ENCODE results near the gene MAD1L1.

MAD1L1 gene

DNA sequence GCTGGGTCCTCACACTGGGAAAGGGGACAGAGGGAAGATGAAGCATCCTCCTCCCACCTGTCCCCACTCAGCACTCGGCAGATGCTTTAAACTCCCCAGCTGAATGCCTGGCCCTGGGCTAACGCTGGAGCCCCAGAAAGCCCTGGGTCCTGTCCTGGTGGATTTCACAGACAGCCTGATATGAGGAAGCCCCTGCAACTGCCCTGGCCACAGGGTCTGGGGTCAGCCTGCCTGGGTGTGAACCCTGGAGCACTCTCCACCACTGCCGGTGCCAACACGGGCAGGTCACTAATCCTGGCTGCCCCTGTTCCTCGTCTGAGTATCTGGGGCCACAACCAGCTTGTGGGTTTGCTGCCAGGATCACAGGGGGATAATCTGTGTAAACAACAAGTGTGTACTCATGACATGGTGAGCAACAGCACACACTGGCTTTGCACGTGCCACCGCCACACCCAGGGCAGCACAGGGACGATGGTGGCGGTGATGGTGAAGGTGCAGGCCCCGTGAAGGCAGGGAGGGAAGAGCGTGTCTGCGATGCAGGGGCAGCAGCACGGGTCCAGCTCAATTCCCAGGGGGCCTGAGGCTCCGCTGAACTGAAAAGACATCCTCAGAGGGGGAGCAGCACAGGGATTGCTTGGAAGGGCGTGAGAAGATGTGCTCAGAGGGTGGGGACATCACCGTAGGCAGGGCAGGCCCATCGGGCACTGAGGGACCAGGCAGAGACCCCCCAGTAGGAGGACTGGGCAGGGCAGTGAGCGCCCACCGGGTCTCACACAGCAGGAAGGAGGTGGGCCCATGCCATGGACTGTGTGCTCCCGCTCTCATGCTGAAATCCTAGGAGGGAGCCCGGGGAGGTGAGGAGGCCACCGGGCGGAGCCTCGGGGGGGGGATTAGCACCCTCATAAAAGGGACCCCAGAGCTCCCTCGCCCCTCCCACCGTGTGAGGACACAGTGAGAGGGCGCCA, 238.7 kb downstream of the MAD1L1 start:
- DNase-seq = no peak

DNA sequence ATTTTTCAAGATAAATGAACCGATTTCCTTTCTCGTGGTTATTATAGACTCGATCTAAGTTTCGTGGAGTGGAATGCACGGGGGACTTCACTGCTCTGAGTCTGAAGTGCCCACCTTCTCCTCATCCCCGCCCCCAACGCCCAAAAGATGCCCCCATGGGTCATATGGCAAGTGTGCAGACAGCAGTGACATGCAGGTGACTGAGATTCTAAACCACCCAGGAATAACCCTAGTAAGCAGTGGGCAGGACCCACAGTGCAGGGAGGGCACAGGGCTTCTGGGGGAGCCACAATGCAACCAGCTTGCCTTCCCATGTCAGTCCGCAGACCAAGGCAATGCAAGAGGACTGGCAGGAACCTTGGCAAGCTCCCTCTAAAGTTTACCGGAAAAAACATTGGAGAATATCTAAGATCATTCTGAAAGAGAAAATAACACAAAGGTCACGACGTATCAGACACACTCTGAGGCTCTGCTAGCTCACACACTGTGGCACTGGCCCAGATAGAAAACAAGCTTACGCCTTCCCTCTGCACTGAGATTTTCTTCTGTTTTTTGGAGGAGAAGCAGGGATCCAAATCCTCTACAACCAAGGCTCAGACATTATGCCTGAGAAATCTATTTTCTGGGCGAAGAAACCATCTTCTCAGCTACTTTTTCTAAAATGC, 239.6 kb downstream of the MAD1L1 start:
- DNase-seq = no peak

DNA sequence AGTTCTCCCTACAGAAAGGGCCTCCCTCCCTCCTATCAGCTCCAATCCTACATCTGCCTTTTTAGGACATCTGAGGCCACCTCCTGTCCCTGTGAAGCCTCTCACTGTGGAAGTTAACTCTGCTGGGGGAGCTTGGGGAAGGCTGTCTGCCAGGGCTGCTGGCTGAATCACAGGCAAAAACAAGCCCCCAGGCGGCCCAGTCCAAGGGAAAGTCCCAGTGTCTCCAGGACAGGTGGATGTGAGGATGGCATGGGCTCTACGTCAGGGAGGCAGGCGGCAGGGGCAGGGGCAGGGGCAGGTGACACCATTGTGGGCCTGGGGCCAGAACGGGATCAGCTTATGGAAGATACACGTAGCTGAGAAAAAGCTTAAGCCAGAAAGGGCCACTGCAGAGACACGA, 240.2 kb downstream of the MAD1L1 start:
- DNase-seq = no peak

DNA sequence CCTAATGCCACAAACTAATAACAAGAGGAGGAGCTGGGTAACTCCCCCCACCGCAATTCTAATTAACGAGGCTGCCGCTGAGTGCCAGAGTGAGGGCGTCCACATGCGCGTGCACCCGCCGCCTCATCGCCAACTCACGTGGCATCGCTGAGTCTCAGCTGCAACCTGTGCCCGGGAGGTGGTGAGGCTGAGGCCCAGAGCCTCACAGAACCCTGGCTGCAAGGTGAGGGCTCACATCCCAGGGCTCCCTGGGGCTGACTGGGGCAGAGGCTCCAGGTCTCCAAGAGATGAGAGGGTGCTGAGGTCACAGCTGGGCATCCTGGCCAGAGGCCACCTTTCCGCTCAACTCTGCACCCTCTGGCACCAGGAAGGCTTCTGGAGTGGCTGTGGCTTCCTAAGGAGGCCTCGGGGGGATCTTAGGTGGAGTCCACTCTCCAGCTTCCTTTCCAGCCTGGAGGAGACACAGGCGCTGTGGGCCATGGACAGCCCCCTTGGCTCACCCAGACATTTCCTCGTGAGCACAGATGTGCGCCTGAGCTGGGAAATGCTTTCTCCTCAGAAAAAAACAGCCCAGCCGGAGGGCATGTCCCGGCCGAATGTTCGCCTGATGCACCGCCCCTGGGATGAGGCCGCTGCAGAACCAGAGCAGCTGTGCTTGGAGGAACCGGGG, 242.6 kb downstream of the MAD1L1 start:
- no peak for DNase-seq

DNA sequence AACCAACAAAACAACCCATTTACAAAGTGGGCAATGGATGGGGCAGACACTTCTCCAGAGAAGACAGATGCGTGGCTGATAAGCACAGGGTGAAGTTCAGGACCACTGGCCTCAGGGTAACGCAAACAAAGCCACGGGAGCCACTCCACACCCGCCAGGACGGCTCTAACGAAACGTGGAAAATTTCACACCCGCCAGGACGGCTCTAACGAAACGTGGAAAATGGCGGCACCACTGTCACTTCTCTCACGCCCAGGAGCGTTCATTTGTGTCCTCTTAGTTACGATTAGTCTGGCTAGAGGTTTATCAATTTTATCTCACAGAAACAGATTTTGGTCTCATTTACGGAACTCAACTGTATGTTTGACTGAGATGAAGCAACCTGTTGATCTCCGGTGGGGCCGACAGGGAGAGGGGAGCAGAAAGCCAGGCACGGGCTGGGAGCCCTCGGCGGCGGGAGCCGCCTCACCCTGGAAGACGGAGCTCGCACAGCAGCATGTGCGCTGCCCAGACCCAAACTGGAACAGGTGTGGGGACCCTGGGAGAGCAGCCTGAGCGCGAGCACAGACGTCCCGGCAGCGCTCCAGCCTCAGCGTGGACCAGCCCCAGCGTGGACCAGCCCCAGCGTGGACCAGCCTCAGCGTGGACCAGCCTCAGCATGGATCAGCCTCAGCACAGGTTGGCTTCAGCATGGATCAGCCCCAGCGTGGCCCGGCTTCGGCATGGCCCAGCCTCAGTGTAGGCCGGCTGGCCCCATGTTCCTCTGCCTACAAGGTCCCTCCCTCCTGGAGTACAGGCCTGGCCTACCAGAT, 243.5 kb downstream of the MAD1L1 start:
- DNase-seq = no peak

GRCh38 chr7:1988533-1988930, 244.2 kb downstream of the MAD1L1 start:
- DNase-seq = no peak

GRCh38 chr7:1987591-1988532, 244.9 kb downstream of the MAD1L1 start:
- peak; percentile 19 for DNase-seq

GRCh38 chr7:1987084-1987535, 245.6 kb downstream of the MAD1L1 start:
- DNase-seq = no peak

DNA sequence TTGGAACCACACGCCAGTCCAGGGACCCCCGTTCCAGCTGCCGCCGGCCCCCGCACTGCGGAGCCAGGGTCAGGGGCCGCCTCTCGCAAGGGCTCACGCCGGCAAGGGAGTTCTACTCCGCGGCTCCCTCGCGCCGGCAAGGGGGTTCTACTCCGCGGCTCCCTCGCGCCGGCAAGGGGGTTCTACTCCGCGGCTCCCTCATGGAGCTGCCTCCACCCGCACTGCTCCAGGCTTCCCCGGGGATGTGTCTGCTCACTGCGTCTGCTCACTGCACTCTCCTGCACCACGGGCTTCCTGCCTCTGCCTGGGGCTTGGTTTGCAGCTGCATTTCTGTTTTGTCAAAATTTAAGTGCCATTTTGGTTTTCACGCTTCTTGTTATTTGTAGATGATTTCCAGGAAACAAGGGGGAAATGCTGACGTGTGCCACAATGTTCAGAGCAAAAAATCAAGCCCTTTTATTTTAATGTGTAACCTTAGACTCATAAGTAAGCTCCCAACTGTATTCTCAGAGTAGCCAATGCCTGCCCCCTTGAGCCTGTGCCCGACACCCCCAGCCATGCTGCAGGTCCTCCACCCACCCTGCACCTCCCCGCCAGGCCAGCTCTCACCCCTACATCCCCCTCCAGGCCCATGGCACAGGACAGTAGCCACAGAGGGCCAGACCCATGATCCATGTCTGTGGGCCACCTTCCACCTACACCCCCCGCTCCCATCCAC, 246.2 kb downstream of the MAD1L1 start:
- DNase-seq = no peak

GRCh38 chr7:1985936-1986335, 246.8 kb downstream of the MAD1L1 start:
- no peak for DNase-seq

GRCh38 chr7:1985042-1985441, 247.7 kb downstream of the MAD1L1 start:
- no peak for DNase-seq

GRCh38 chr7:1981878-1982230, 250.9 kb downstream of the MAD1L1 start:
- no peak for DNase-seq

DNA sequence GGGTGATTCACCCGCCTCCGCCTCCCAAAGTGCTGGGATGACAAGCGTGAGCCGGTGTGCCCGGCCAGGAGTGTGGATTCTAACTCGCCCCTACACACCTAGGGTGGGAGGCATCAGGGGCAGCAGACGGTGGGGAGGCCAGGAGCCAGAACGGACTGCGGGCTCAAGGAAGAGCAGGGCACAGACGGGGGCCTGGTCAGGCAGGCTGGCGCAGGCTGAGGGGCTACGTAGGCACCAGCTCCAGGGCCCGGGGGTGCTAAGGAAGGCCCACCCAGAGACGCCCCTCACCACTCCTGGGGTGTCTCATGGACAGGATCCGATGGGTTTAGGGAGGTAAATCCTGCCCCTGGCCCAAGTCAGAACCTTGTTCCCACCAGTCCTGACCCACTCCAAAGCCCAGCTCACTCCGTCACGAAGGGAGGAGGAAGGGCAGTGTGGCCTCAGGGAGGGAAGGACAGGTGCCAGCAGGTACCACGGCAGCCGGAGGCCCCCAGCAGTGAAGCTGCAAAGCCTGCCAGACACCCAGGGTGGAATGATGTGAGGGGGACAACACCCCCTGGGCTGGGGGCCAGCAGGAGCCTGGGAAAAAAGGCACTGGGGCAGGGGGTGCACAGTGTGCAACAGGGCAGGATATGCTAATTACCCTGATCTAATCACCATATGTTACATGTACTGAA, 251.4 kb downstream of the MAD1L1 start:
- no peak for DNase-seq

- no peak for DNase-seq
Observed at GRCh38 chr7:1979591-1980560, 252.9 kb downstream of the MAD1L1 start.

DNA sequence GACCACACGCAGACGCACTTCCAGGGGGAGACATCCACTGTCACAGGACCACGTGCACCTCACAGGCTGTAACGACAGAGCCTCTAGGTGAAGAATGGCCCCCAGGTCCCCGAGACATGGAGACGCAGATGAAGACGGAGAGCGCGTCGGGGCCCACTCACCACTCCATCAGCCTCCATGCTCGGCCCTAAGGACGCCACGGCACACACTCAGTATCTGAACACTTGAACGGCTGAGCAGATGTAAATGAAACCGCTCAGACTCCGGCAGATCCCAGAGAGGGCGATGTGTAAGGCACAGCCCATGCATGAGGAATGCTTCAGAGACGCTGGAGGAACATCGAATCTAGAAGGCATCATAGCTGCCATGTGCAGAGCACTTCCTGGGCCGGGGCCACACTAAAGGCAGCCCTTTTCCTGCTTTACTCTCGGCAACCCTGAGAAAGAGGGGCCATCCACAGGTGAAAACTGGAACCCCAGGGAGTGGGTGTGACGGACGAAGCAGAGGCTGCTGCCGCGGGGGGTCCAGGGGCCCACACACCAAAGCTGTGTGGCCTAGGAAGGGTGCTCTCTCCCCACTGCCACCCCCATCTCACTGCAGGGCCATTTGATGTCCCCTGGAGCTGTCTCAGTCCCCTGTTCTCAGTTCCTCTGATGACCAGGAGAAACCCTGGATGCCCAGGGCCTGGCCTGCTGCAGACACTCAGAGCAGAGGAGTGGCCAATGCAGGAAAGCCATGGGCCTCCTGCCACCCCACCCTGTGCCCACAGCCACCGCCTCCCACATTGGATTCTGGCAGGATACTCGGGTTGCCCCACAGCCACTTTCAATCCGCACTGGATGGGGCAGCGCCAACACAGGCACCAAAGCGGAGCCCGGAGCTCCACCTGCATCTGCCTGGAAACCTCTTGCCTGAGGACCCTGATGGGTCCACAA, 253.8 kb downstream of the MAD1L1 start:
- no peak for DNase-seq

DNA sequence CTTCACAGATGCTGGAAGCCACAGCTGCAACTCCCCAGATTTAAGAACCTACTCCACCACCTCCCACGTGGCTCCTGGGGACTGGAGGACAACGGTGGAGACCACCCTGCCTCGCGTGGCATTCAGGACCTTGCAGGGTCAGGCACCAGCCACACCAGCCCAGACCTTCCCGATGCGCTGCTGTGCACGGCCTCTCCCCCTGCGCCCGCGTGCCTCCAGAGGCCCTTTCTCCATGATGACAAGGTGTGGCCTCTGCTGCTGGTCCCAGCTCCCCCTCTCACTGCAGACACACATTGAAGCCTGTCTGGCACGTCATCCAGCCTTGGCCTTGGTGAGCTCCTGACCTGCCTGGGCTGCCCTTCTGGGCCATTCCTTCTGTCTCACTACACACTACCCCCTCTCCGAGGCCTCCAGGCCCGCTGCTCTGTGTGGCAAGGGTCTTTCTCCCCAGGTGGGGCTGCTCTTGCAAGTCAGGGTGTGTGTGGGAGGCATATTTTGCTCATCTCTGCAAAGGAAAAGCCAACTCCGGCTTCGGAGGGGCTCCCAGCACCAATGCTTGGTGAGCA, 254.8 kb downstream of the MAD1L1 start:
- no peak for DNase-seq

DNA sequence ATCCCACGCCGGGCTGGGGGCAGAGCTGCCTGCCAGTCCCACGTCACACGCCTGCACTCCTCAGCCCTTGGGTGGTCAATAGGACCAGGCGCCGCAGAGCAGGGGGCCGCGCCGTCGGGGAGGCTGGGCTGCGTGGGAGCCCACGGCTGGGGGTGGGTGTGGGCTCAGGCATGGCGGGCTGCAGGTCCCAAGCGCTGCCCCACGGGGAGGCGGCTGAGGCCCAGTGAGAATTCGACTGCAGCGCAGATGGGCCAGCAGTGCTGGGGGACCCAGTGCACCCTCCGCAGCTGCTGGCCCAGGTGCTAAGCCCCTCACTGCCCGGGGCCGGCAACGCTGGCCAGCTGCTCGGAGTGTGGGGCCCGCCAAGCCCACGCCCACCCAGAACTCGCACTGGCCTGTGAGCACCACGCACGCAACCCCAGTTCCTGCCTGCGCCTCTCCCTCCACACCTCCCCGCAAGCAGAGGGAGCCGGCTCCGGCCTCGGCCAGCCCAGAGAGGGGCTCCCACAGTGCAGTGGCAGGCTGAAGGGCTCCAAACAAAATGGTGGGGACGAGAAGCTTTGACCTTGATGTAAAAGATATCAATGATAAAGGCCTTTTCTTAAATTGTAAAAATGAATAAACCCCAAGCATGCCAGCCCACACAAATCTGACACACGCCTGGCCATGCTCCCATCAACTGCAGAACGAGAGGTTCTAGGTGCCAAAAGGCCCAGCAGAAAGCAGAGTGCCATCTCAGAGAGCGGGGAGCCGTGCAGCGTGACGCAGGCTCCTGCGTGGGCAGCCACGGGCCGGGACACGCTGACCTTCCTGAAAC, 255.5 kb downstream of the MAD1L1 start:
- no peak for DNase-seq
